Nephron progenitor cell (in vitro differentiated cells): ENCODE measurements around the gene NKX3-2.

Experiments
- DNase-seq: peaks from one replicate; pipeline ENCODE4 v3.0.0; 2021
- H3K27ac Mint-ChIP-seq: 2 replicates; pipeline ENCODE4 v1.8.0; 2021; ENCODE audit warnings: mild to moderate bottlenecking, moderate library complexity, mixed read lengths
- H3K27me3 Mint-ChIP-seq: 2 replicates; pipeline ENCODE4 v1.8.0; 2021; ENCODE audit warnings: mild to moderate bottlenecking, low read depth, mixed read lengths; ENCODE audit not compliant: poor library complexity
- H3K36me3 Mint-ChIP-seq: 2 replicates; pipeline ENCODE4 v1.8.0; 2021; ENCODE audit warnings: low read depth, mixed read lengths
- H3K4me1 Mint-ChIP-seq: 2 replicates; pipeline ENCODE4 v1.8.0; 2021; ENCODE audit warnings: mixed read lengths
- H3K4me3 Mint-ChIP-seq: 2 replicates; pipeline ENCODE4 v1.8.0; 2021; ENCODE audit warnings: mild to moderate bottlenecking, moderate library complexity, mixed read lengths
- H3K9me3 Mint-ChIP-seq: 2 replicates; pipeline ENCODE4 v1.8.0; 2021; ENCODE audit warnings: mild to moderate bottlenecking, moderate library complexity, mixed read lengths
- TF ChIP-seq, protein P1 (sequence below): fragments of 200-600 bp; sonication (generic); IDR thresholded peaks from 2 replicates; pipeline ENCODE4 v1.5.0; 2021; ENCODE audit warnings: antibody characterized with exemption

NKX3-2 gene

DNA sequence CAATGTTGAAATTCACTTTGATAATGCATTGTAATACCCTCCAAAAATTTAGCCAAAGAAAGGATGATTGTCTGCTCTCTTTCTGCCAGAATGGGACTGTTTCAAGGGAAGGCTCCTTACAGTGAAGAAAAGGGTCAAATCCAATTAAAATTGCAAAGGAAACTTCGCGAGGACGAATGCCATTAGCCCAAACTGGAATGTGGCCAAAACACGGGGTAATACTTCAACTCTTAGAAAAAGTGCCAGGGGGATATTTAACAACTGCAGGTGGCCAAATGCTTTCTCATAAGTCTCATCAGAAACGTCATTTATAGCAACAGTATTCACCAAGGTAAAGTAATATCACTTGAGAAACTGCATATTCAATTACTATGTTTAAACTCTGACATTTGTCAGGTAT is 29.0 kb downstream of the NKX3-2 start:
- peaks cover 8% of the 10 kb centered on the region for H3K4me1 Mint-ChIP-seq
- no peaks in the 10 kb centered on the region for H3K36me3 Mint-ChIP-seq
- no peaks in the 10 kb centered on the region for H3K9me3 Mint-ChIP-seq
- no peak overlapping the region for H3K4me3 Mint-ChIP-seq
- no peak for DNase-seq
- TF ChIP-seq, protein P1, sequence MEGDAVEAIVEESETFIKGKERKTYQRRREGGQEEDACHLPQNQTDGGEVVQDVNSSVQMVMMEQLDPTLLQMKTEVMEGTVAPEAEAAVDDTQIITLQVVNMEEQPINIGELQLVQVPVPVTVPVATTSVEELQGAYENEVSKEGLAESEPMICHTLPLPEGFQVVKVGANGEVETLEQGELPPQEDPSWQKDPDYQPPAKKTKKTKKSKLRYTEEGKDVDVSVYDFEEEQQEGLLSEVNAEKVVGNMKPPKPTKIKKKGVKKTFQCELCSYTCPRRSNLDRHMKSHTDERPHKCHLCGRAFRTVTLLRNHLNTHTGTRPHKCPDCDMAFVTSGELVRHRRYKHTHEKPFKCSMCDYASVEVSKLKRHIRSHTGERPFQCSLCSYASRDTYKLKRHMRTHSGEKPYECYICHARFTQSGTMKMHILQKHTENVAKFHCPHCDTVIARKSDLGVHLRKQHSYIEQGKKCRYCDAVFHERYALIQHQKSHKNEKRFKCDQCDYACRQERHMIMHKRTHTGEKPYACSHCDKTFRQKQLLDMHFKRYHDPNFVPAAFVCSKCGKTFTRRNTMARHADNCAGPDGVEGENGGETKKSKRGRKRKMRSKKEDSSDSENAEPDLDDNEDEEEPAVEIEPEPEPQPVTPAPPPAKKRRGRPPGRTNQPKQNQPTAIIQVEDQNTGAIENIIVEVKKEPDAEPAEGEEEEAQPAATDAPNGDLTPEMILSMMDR, result no peak
- H3K27me3 Mint-ChIP-seq, result peaks cover 41% of the 10 kb centered on the region
- no peak overlapping the region for H3K27ac Mint-ChIP-seq

DNA sequence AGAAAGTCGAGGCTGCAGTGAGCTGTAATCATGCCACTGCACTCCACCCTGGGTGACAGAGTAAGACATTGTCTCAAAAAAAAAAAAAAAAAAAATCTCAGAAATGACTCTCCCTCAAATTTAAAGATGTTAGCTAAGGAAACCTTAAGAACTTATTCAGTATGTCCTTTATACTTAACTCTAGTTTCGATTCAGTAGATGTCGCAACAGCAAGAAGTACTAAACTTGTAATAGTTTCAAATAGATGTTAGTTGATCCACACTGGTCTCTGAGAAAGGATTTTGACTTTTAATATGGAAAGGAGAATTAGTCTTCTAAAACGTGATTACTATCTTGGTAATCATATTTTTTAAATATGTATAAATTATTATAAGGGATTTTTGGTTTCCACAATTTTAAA is 29.6 kb downstream of the NKX3-2 start:
- no peaks in the 10 kb centered on the region for H3K36me3 Mint-ChIP-seq
- no peak overlapping the region for H3K4me3 Mint-ChIP-seq
- no peaks in the 10 kb centered on the region for H3K9me3 Mint-ChIP-seq
- peaks cover 8% of the 10 kb centered on the region for H3K4me1 Mint-ChIP-seq
- no peak for DNase-seq
- H3K27ac Mint-ChIP-seq, result no peak overlapping the region
- TF ChIP-seq, protein P1, result no peak
- peaks cover 36% of the 10 kb centered on the region for H3K27me3 Mint-ChIP-seq

DNA sequence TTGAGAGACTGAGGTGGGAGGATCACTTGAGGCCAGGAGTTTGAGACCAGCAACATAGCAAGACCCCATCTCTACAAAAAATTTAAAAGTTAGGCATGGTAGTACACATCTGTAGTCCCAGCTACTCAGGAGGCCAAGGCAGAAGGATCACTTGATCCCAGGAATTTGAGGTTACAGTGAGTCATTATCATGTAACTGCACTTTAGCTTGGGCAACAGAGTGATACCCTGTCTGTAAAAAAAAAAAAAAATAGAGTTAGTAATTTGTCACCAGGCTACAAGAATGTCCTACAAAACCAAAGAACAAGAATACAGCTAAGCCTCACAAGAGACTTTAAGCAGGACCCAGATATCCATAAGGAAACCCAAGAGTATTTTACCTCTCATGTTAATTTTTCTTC is 33.2 kb downstream of the NKX3-2 start:
- H3K27me3 Mint-ChIP-seq, result peaks cover 17% of the 10 kb centered on the region
- no peak overlapping the region for H3K4me3 Mint-ChIP-seq
- TF ChIP-seq, protein P1, result no peak
- H3K9me3 Mint-ChIP-seq, result no peaks in the 10 kb centered on the region
- no peak for DNase-seq
- H3K36me3 Mint-ChIP-seq, result no peaks in the 10 kb centered on the region
- no peak overlapping the region for H3K27ac Mint-ChIP-seq
- H3K4me1 Mint-ChIP-seq, result peaks cover 8% of the 10 kb centered on the region

DNA sequence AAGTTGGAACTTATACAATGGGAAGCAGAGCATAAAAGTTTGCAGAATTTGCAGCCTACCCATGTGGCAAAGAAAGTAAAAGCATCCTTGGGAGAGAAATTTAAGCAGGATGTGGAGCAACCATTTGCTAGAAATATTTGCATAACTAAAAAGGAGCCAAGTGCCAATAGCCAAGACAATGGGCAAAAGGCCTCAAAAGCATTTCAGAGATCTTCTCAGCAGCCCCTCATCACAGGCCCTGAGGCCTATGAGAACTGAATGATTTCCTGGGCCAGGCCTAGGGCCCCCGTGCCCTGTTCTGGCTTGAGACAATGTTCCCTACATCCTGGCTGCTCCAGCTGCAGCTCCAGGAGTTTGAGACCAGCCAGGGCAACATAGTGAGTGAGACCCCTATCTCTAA is 34.9 kb downstream of the NKX3-2 start:
- Mint-ChIP-seq H3K27ac (no peak overlapping the region), H3K36me3 (no peaks in the 10 kb centered on the region), H3K4me1 (peaks cover 8% of the 10 kb centered on the region), H3K9me3 (no peaks in the 10 kb centered on the region), H3K4me3 (no peak overlapping the region), H3K27me3 (peaks cover 13% of the 10 kb centered on the region)
- DNase-seq, result no peak
- TF ChIP-seq, protein P1, result no peak

DNA sequence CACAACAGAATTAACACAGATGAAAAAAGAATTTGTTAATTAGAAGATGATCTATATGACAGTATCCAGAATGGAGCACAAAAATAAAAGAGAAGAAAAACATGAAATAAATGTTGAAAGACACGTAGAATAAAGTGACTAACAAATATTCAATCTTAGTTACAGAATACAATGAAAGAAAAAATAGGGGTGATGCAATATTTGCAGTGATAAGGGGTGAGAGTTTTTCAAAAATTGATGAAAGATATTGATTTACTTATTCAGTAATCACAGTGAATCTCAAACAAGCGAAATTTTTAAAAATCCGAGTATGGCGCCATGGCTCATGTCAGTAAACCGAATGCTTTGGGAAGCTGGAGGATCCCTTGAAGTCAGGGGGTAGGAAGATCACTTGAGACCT is 39.9 kb downstream of the NKX3-2 start:
- TF ChIP-seq, protein P1, result no peak
- no peak overlapping the region for H3K4me3 Mint-ChIP-seq
- DNase-seq, result no peak
- no peaks in the 10 kb centered on the region for H3K36me3 Mint-ChIP-seq
- H3K27me3 Mint-ChIP-seq, result peaks cover 9% of the 10 kb centered on the region
- H3K9me3 Mint-ChIP-seq, result peaks cover 8% of the 10 kb centered on the region
- no peaks in the 10 kb centered on the region for H3K4me1 Mint-ChIP-seq
- H3K27ac Mint-ChIP-seq, result no peak overlapping the region

DNA sequence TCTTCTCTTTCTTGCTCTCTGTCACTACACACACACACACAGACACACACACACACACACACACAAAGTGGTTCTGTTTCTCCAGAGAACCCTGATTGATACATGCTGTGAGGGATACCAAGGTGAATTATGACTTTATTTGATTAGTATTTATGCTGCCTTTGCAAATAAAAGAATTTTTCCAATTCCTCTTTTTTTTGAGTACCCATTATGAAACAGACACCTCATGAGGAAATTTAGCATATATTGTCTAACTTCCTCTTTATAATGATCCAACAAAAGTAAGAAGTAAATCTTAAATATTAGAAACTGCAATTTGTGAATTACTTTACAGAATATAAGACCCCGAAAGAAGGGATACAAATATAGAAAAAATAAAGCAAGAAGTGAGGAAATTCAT is 45.8 kb downstream of the NKX3-2 start:
- no peak overlapping the region for H3K4me3 Mint-ChIP-seq
- no peak for DNase-seq
- peaks cover 11% of the 10 kb centered on the region for H3K4me1 Mint-ChIP-seq
- H3K9me3 Mint-ChIP-seq, result peaks cover 8% of the 10 kb centered on the region
- H3K36me3 Mint-ChIP-seq, result no peaks in the 10 kb centered on the region
- peaks cover 14% of the 10 kb centered on the region for H3K27me3 Mint-ChIP-seq
- TF ChIP-seq, protein P1, result no peak
- no peak overlapping the region for H3K27ac Mint-ChIP-seq
